WTC11 (cell line): Measurements from ENCODE around the gene MYO18A. TPM values are rescaled to one million over a fixed set of nuclear protein-coding genes. Genes with fewer than 3 reads are reported as not detected.

Experiments used
- ATAC-seq: fragments of 200-7000 bp; cut with Tn5 transposase; 2 replicates; pipeline ENCODE4 v1.10.0; 2021; ENCODE audit warnings: mild to moderate bottlenecking, moderate library complexity
- CTCF ChIA-PET: fragments of 300-600 bp; sonication (Branson Sonifier 250); formaldehyde crosslinking; loops from one replicate; lab custom pipeline; 2021; ENCODE audit warnings: antibody characterized with exemption; lab: Charles Lee
- POLR2A ChIA-PET: fragments of 350-600 bp; sonication (Branson Sonifier 250); formaldehyde crosslinking; loops from one replicate; lab custom pipeline; 2021; ENCODE audit warnings: antibody characterized with exemption; lab: Charles Lee
- DNase-seq: peaks from one replicate; pipeline ENCODE4 v3.0.0; 2021; ENCODE audit warnings: low spot score
- H3K27ac Mint-ChIP-seq: 2 replicates; pipeline ENCODE4 v1.8.0; 2021; ENCODE audit warnings: mixed read lengths
- H3K27me3 Mint-ChIP-seq: 2 replicates; pipeline ENCODE4 v1.8.0; 2021; ENCODE audit warnings: low read depth, mild to moderate bottlenecking, moderate library complexity, mixed read lengths
- H3K36me3 Mint-ChIP-seq: 2 replicates; pipeline ENCODE4 v1.8.0; 2021; ENCODE audit warnings: mixed read lengths
- H3K4me1 Mint-ChIP-seq: 2 replicates; pipeline ENCODE4 v1.8.0; 2022; ENCODE audit warnings: mixed read lengths
- H3K4me3 Mint-ChIP-seq: 2 replicates; pipeline ENCODE4 v1.8.0; 2021; ENCODE audit warnings: mild to moderate bottlenecking, moderate library complexity, mixed read lengths
- H3K9me3 Mint-ChIP-seq: 2 replicates; pipeline ENCODE4 v1.8.0; 2021; ENCODE audit warnings: mixed read lengths
- ATF2 ChIP-seq: sonication (generic); formaldehyde crosslinking; IDR thresholded peaks from 2 replicates; pipeline ENCODE4 v1.8.1; 2022; ENCODE audit warnings: low read depth, missing genetic modification reagents, borderline replicate concordance
- CREM ChIP-seq: sonication (generic); formaldehyde crosslinking; IDR thresholded peaks from 2 replicates; pipeline ENCODE4 v1.8.1; 2022; ENCODE audit warnings: mild to moderate bottlenecking, missing genetic modification reagents, moderate library complexity
- E2F1 ChIP-seq: sonication (generic); formaldehyde crosslinking; IDR thresholded peaks from 2 replicates; pipeline ENCODE4 v1.8.0; 2022; ENCODE audit warnings: mild to moderate bottlenecking, missing genetic modification reagents
- ERG ChIP-seq: fragments of 250-450 bp; sonication (Bioruptor Pico); IDR thresholded peaks from 2 replicates; pipeline ENCODE4 v1.8.0; 2021; ENCODE audit warnings: mild to moderate bottlenecking
- GABPB1 ChIP-seq: sonication (generic); formaldehyde crosslinking; IDR thresholded peaks from 2 replicates; pipeline ENCODE4 v1.8.1; 2023; ENCODE audit warnings: mild to moderate bottlenecking, missing genetic modification reagents
- NFE2L1 ChIP-seq: sonication (generic); formaldehyde crosslinking; IDR thresholded peaks from 2 replicates; pipeline ENCODE4 v1.8.1; 2023; ENCODE audit warnings: missing genetic modification reagents
- NFYB ChIP-seq: sonication (generic); formaldehyde crosslinking; conservative IDR thresholded peaks from 2 replicates; pipeline ENCODE4 v1.8.0; 2022; ENCODE audit warnings: low read depth, missing genetic modification reagents
- RORB ChIP-seq: fragments of 250-450 bp; sonication (Bioruptor Pico); IDR thresholded peaks from 2 replicates; pipeline ENCODE4 v1.9.0; 2021; ENCODE audit warnings: mild to moderate bottlenecking
- STAT6 ChIP-seq: sonication (generic); formaldehyde crosslinking; conservative IDR thresholded peaks from 2 replicates; pipeline ENCODE4 v1.8.1; 2023; ENCODE audit warnings: mild to moderate bottlenecking, low read depth, missing genetic modification reagents, moderate library complexity
- TCF7 ChIP-seq: sonication (generic); formaldehyde crosslinking; IDR thresholded peaks from 2 replicates; pipeline ENCODE4 v1.8.0; 2022; ENCODE audit warnings: mild to moderate bottlenecking, low read depth, missing genetic modification reagents, moderate library complexity
- TEAD4 ChIP-seq: sonication (generic); formaldehyde crosslinking; IDR thresholded peaks from 2 replicates; pipeline ENCODE4 v1.8.0; 2022; ENCODE audit warnings: mild to moderate bottlenecking, missing genetic modification reagents
- USF1 ChIP-seq: sonication (generic); formaldehyde crosslinking; IDR thresholded peaks from 2 replicates; pipeline ENCODE4 v1.8.0; 2022; ENCODE audit warnings: mild to moderate bottlenecking, missing genetic modification reagents
- ZNF138 ChIP-seq: sonication (generic); formaldehyde crosslinking; conservative IDR thresholded peaks from 2 replicates; pipeline ENCODE4 v1.8.1; 2022; ENCODE audit warnings: mild to moderate bottlenecking, moderate library complexity, missing genetic modification reagents
- ZNF423 ChIP-seq: fragments of 250-450 bp; sonication (Bioruptor Pico); IDR thresholded peaks from 2 replicates; pipeline ENCODE4 v2.1.2; 2022; ENCODE audit warnings: mild to moderate bottlenecking, moderate library complexity
- ZNF425 ChIP-seq: fragments of 250-450 bp; sonication (Bioruptor Pico); conservative IDR thresholded peaks from 2 replicates; pipeline ENCODE4 v1.9.0; 2021; ENCODE audit warnings: mild to moderate bottlenecking
- ZNF512 ChIP-seq: sonication (generic); formaldehyde crosslinking; IDR thresholded peaks from 2 replicates; pipeline ENCODE4 v1.8.1; 2022; ENCODE audit warnings: missing genetic modification reagents, borderline replicate concordance
- total RNA-seq: library from RNA; stranded (reverse); gene quantifications from 3 replicates; pipeline ENCODE4 v1.2.3, GENCODE V29; 2021

The MYO18A gene
- total RNA-seq, 1 experiment from 2014 or later: 54.9 TPM

- peak; percentile 58 for DNase-seq
- Mint-ChIP-seq H3K9me3 (no peaks in the 10 kb centered on the region), H3K36me3 (no peaks in the 10 kb centered on the region; the same call in 1 of the 2 replicates), H3K4me3 (no peak overlapping the region), H3K27me3 (no peaks in the 10 kb centered on the region), H3K27ac (peak overlapping the region; percentile 93), H3K4me1 (peaks cover 36% of the 10 kb centered on the region)
- CTCF ChIA-PET: interaction anchor here (0.7 to 13.1 kb wide), 6 partner anchors 11 to 214 kb away, joined by 4 to 464 read pairs (median 4); partner anchors contain the start of gene MYO18A
- POLR2A ChIA-PET: interaction anchor here (1.7 kb wide), 1 partner anchor 23 kb away, joined by 5 read pairs; no protein-coding TSS in a partner anchor
- TF ChIP-seq TEAD4 (CRISPR knock-in tag) (0 out of 2 replicates have a peak, but pooled peaks have one; percentile 65), ZNF423 (CRISPR knock-in tag) (peak; percentile 65), RORB (CRISPR knock-in tag) (no peak)
- ATAC-seq: peak; percentile 84
These were observed 24.2 kb downstream of the MYO18A start for GRCh38 chr17:29155966-29156338.

GRCh38 chr17:29155227-29155965 lies 24.8 kb downstream of the MYO18A start:
- ChIA-PET CTCF (interaction anchor here (0.7 to 13.1 kb wide), 6 partner anchors 10 to 97 kb away, joined by 4 to 464 read pairs (median 4); partner anchors contain the start of gene MYO18A), POLR2A (interaction anchor here (1.7 kb wide), 1 partner anchor 24 kb away, joined by 5 read pairs; no protein-coding TSS in a partner anchor)
- no peak for DNase-seq
- peaks cover 36% of the 10 kb centered on the region for H3K4me1 Mint-ChIP-seq
- no peak overlapping the region for H3K4me3 Mint-ChIP-seq
- no peaks in the 10 kb centered on the region; the same call in 1 of the 2 replicates for H3K36me3 Mint-ChIP-seq
- TF ChIP-seq GABPB1 (CRISPR knock-in tag) (peak; percentile 37), NFYB (CRISPR knock-in tag) (no peak)
- TF ChIP-seq, all 79 proteins: peak for 1
- Mint-ChIP-seq H3K27me3 (no peaks in the 10 kb centered on the region), H3K9me3 (no peaks in the 10 kb centered on the region), H3K27ac (peak overlapping the region; percentile 83)
- ATAC-seq: peak; percentile 36

GRCh38 chr17:29154516-29155226 lies 25.5 kb downstream of the MYO18A start:
- POLR2A ChIA-PET: interaction anchor here (0.5 to 1.7 kb wide), 2 partner anchors 24 to 1179 kb away, joined by 3 to 5 read pairs; no protein-coding TSS in a partner anchor
- H3K36me3 Mint-ChIP-seq: no peaks in the 10 kb centered on the region; the same call in 1 of the 2 replicates
- no peaks in the 10 kb centered on the region for H3K9me3 Mint-ChIP-seq
- ATAC-seq: no peak
- no peaks in the 10 kb centered on the region for H3K27me3 Mint-ChIP-seq
- H3K27ac Mint-ChIP-seq: peak overlapping the region; percentile 83
- no peak for DNase-seq
- H3K4me3 Mint-ChIP-seq: no peak overlapping the region
- peaks cover 39% of the 10 kb centered on the region for H3K4me1 Mint-ChIP-seq
- TF ChIP-seq USF1 (no peak), ZNF138 (no peak), TCF7 (CRISPR knock-in tag) (no peak), ERG (CRISPR knock-in tag) (no peak), STAT6 (no peak), ZNF512 (CRISPR knock-in tag) (no peak), ZNF425 (CRISPR knock-in tag) (no peak), NFE2L1 (no peak), E2F1 (CRISPR knock-in tag) (no peak), GABPB1 (CRISPR knock-in tag) (no peak), ATF2 (CRISPR knock-in tag) (no peak), CREM (no peak)
- TF ChIP-seq, all 79 proteins: peak for 0
- CTCF ChIA-PET: interaction anchor here (0.9 to 13.1 kb wide), 4 partner anchors 9 to 98 kb away, joined by 3 to 464 read pairs (median 8); partner anchors contain the start of gene MYO18A
